H1 (cell line): Measurements from ENCODE around the gene LRRC56. TPM values are rescaled to one million over a fixed set of nuclear protein-coding genes. Genes with fewer than 3 reads are reported as not detected.

ENCODE experiments used
- ASH2L ChIP-seq: fragments of 200-600, 300-600 bp; sonication (generic); IDR thresholded peaks from one replicate; pipeline ENCODE4 v1.7.1; 2017; ENCODE audit warnings: low read length
- EGR1 ChIP-seq: IDR thresholded peaks from 2 replicates; pipeline ENCODE4 v1.6.1; 2011; ENCODE audit warnings: low read depth, low read length, borderline replicate concordance
- EZH2 ChIP-seq: fragments of 200-600 bp; sonication (generic); IDR thresholded peaks from 2 replicates; pipeline ENCODE4 v1.7.1; 2012; ENCODE audit warnings: low read depth, mild to moderate bottlenecking, moderate library complexity, low read length, inconsistent platforms; ENCODE audit not compliant: severe bottlenecking
- FOSL1 ChIP-seq: IDR thresholded peaks from 2 replicates; pipeline ENCODE4 v1.6.1; 2011; ENCODE audit warnings: mild to moderate bottlenecking, low read depth, low read length, moderate library complexity; ENCODE audit not compliant: insufficient read depth
- HDAC2 ChIP-seq, 2 experiments: fragments of 300-600 bp in 1 of 2; sonication (generic) in 1 of 2; IDR thresholded peaks; 2 replicates each; pipeline ENCODE4 v1.6.1; 2011 to 2012; ENCODE audit warnings: low read depth in 2 of 2, low read length in 2 of 2, mild to moderate bottlenecking in 2 of 2, moderate library complexity in 2 of 2, borderline replicate concordance in 1 of 2, inconsistent platforms in 1 of 2
- KDM4A ChIP-seq: IDR thresholded peaks from one replicate; pipeline ENCODE4 v1.7.1; 2012; ENCODE audit warnings: low read depth, mild to moderate bottlenecking, moderate library complexity, low read length, inconsistent platforms; ENCODE audit not compliant: severe bottlenecking
- POLR2AphosphoS5 ChIP-seq: IDR thresholded peaks from 2 replicates; pipeline ENCODE4 v1.6.1; 2011; ENCODE audit warnings: low read depth, low read length
- RBBP5 ChIP-seq: IDR thresholded peaks from 2 replicates; pipeline ENCODE4 v1.7.1; 2012; ENCODE audit warnings: low read depth, mild to moderate bottlenecking, inconsistent platforms, low read length, moderate library complexity, borderline replicate concordance
- RXRA ChIP-seq: IDR thresholded peaks from 2 replicates; pipeline ENCODE4 v1.6.1; 2011; ENCODE audit warnings: low read depth, mild to moderate bottlenecking, low read length, moderate library complexity; ENCODE audit not compliant: insufficient read depth
- SAP30 ChIP-seq: fragments of 300-600 bp; sonication (generic); IDR thresholded peaks from 2 replicates; pipeline ENCODE4 v1.7.1; 2012; ENCODE audit warnings: low read length, moderate library complexity, mild to moderate bottlenecking, inconsistent platforms; ENCODE audit not compliant: insufficient read depth, insufficient replicate concordance
- SIRT6 ChIP-seq: IDR thresholded peaks from one replicate; pipeline ENCODE4 v1.7.1; 2012; ENCODE audit warnings: low read length, inconsistent platforms
- SP1 ChIP-seq: IDR thresholded peaks from 2 replicates; pipeline ENCODE4 v1.6.1; 2011; ENCODE audit warnings: low read depth, low read length
- SP4 ChIP-seq: IDR thresholded peaks from 2 replicates; pipeline ENCODE4 v1.6.1; 2012; ENCODE audit warnings: low read length, inconsistent platforms
- SUZ12 ChIP-seq: fragments of 200-600 bp; sonication (generic); IDR thresholded peaks from 2 replicates; pipeline ENCODE4 v1.6.1; 2012; ENCODE audit warnings: mild to moderate bottlenecking, inconsistent platforms, low read length, moderate library complexity, mixed read lengths
- TBP ChIP-seq: IDR thresholded peaks from 2 replicates; pipeline ENCODE4 v1.6.1; 2011; ENCODE audit warnings: low read depth, low read length, improper control_type of control experiment
- TEAD4 ChIP-seq: IDR thresholded peaks from 2 replicates; pipeline ENCODE4 v1.6.1; 2012; ENCODE audit warnings: low read depth, low read length, inconsistent platforms, mixed read lengths
- polyA plus RNA-seq, 7 experiments: library from polyadenylated mRNA; depleted of rRNA in 3 of 7; stranded (reverse) in 5 of 7; unstranded in 2 of 7; fragments of >200 nt in 5 of 7; fragments of 200-250 nt in 2 of 7; gene quantifications; 1 replicate in 5 of 7; 2 replicates in 1 of 7; 4 replicates in 1 of 7; pipeline versions ENCODE4 v1.2.1 to v1.2.3, GENCODE V29; 2011 to 2013; ENCODE audit warnings: missing spikeins in 2 of 7, mixed read lengths in 2 of 7
- total RNA-seq: library from RNA; stranded (reverse); fragmentation: NEBNext Ultra II Directional; extraction: Animal tissue kit (Norgen Biotek cat#: 25700); gene quantifications from 2 replicates; pipeline ENCODE4 v1.2.1, GENCODE V29; 2021
- TF ChIP-seq, protein P1 (sequence below): IDR thresholded peaks from 2 replicates; pipeline ENCODE4 v1.6.1; 2012; ENCODE audit warnings: inconsistent platforms
- TF ChIP-seq, protein P2 (sequence below): IDR thresholded peaks from 2 replicates; pipeline ENCODE4 v1.6.1; 2011; ENCODE audit warnings: low read depth, mild to moderate bottlenecking, low read length; ENCODE audit not compliant: insufficient read depth

Gene LRRC56
- total and polyA plus RNA-seq, 2 of the 8 experiments (the other 6 are each of a cell fraction or from before 2014, with no cell fraction given), result 0.94 to 1.9 TPM

DNA sequence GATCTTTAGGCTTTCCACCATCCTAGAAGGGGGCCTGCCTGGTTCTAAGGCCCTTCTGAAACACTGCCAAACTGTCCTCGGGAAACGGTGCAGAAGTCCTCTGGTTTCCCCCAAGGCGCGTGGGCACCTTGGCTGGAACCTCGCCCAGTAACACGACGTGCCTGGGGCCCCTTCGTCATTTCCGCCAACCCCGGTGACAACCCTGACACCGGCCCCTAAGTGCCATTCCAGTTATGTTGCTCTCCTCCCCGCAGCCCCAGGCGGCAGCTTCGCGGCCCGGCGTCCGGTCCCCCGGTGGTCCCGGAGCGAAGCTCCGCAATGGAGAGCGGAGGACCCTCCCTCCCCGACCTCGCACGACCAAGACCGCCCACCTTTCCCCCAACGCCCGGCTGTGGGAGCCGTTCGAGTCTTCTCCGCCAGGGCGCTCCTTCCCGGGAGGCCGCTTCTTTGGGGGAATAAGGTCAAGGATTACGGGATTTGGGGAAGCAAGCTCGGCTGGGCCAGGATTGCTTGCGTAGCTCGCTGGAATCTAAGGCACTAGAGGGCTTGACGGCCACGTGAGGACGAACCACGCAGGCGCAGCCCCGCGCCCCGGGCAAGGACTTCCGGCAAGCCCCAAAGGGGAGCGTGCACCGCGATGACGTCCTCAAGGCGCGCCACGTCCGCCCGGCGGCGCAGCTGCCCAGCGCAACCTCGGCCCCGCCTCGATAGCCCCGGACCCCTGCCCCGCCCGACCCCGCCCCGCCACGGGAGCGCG is 30.9 kb upstream of the LRRC56 start (continued):
- TF ChIP-seq SIRT6 (no peak), RXRA (no peak), HDAC2 (IDR thresholded peaks at IDR 0.05; ENCODE audit: borderline replicate concordance in 1 of 2, low read depth in 2 of 2, low read length in 2 of 2) (peak in 1 of 2 experiments; percentile 83; a peak in 1 of 4 replicates), ASH2L (peak; percentile 42), TEAD4 (peak; percentile 46), EZH2 (no peak), SUZ12 (no peak), FOSL1 (no peak), SP4 (no peak), SP1 (0 out of 2 replicates have a peak, but pooled peaks have one; percentile 59), SAP30 (peak; percentile 61), KDM4A (peak; percentile 82), EGR1 (no peak), POLR2AphosphoS5 (no peak), RBBP5 (peak; percentile 63; the same call in 1 of the 2 replicates), TBP (0 out of 2 replicates have a peak, but pooled peaks have one; percentile 38)
- TF ChIP-seq, protein P1, sequence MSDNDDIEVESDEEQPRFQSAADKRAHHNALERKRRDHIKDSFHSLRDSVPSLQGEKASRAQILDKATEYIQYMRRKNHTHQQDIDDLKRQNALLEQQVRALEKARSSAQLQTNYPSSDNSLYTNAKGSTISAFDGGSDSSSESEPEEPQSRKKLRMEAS, result peak; percentile 91
- TF ChIP-seq, protein P2, sequence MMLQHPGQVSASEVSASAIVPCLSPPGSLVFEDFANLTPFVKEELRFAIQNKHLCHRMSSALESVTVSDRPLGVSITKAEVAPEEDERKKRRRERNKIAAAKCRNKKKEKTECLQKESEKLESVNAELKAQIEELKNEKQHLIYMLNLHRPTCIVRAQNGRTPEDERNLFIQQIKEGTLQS, result peak; percentile 91
